ENCODE data around the gene NOC3L.

Gene NOC3L

DNA sequence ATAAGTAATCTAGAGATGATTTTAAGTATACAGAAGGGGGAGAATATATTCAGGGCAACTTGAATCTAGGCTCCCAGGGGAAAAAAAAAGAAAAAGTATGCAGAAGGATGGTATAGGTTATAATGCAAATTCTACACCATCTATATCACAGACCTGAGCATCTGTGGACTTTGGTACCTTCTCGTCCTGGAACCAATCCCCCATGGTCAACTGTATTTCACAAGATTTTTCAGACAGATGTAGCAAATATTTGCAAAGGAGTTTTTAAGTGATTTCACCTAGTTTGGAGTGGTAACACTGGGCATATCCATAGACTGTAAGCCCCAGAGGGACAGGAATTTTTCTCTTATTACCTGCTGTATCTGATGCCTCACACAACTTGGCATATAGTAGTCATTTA lies 58.8 kb downstream of the NOC3L start:
- no peak for DNase-seq (ENCODE audit: low read depth in 2 of 2, low spot score in 1 of 2)

GRCh38 chr10:94300042-94300441 lies 62.7 kb downstream of the NOC3L start:
- DNase-seq (ENCODE audit: low read depth in 2 of 2, low spot score in 1 of 2), result no peak

DNA sequence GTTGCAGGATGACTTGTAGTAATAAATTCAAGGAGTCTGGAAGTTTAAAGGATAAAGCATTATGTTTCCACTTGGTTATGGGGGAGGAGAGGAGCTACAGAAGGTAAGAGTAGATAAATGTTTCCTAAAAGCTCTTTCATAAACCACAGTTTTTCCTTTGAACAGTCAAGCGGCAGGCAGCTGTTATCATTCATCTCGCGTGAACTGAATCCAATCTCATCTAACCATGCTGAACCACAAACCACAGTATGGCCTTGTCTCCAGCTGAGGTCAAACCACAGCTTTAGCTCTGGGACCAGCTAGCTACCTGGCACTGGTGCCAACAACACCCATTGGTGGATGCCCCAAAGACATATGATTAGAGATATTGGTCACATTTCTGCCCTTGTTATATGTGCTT lies 63.3 kb downstream of the NOC3L start:
- no peak for DNase-seq (ENCODE audit: low read depth in 2 of 2, low spot score in 1 of 2)

- DNase-seq (ENCODE audit: low read depth in 2 of 2, low spot score in 1 of 2), result no peak
These were observed 68.6 kb downstream of the NOC3L start for GRCh38 chr10:94294168-94294567.

GRCh38 chr10:94293354-94293753 lies 69.4 kb downstream of the NOC3L start:
- DNase-seq (ENCODE audit: low read depth in 2 of 2, low spot score in 1 of 2), result no peak

DNA sequence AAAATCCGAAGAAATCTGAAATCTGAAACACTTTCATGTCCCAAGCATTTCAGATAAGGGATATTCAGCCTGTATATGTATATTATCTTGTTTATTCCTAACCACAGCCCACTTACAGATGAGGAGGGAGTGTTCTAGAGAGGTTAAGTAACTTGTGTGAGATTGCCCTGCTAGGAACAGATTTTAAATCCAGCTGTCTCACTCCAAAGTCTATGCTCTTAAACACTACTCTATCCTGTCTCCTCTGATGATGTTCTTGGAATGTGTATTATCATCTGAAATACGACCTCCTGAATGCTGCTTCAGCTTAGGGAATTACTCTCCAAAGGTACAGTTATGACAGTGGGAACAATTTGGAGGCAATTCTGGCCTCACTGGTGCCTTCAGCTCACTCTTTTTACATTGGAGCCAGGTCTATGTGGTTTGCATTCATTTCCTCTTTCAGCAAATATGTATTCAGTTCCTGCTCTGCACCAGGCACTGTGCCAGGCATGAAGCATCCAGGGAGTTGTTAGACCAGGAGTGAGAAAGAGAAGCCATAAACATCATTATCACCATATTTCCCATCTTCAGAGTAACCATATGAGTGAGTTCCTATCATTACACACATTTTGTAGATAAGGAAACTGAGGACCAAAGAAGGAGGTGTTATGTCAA lies 70.2 kb downstream of the NOC3L start:
- DNase-seq (ENCODE audit: low read depth in 2 of 2, low spot score in 1 of 2), result no peak

DNA sequence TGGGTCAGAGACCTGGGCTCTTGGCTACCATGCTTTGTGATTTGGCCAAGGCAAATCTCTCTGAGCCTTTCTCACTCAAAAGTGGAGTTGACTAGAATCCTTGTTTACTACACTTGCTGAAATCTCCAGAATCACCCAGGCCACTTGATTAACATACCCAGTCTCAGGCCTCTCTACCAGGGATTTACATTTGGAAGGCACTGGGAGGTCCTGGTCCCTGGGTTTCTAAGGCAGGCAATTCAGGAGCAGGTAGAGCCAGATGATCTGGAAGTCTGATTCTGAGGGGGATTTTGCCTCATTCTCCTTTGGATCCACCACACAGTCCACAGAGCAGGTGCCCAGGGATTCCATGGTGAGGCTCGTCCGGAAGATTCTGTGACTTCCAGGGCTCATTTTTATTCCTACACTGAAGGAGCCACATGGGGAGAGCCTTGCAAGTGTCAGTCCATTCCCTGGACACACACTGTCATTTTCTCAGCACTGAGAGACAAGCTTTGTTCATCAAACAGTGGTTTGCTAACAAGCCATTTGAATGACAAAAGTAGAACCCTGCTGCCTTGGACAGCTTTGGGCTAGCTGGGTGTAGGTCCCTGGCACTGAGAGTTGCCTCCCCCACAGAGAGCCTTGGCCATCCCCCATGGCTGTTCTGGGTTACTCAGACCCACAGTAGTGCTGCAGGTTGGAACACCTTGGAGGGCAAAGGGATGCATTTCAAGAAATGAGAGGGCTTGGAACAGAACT lies 74.2 kb downstream of the NOC3L start:
- no peak for DNase-seq (ENCODE audit: low read depth in 2 of 2, low spot score in 1 of 2)

DNA sequence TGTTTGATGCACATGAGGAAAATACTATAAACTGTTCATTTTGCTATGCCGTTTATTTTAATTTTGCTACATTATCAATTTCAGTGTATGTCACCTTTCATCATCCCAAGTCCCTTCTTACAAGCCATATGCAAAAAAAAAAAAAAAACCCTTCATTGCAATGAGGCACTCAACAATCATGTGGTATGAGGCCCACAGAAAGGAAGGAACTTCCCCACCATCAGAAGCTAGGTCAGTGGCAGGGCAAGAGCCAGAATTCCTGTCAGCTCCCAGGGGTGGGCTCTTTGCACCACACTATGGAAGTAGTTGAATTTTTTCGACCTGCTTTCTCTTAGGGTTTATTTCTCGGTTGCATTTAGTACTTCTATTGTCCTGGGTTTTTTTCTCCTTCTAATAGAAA lies 75.4 kb downstream of the NOC3L start:
- DNase-seq (ENCODE audit: low read depth in 2 of 2, low spot score in 1 of 2), result no peak

DNA sequence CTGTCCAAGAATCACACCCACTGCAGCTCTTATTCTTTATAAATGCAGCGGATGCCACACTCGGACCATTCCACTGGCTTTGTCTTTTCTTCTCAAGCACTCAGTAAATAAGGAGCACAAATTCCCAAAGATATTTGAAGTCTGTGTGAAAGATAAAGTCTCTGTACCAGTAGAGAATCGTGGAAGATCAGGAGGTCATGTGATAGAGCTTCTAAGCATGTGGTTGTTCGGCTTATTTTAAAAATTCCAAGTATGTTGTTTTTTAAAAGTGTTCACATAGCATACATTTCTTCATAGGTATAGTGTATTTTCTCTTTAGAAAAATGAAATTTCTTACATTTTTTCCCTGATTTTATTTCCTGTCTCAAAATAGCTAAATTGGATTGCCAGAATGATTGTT lies 75.8 kb downstream of the NOC3L start:
- no peak for DNase-seq (ENCODE audit: low read depth in 2 of 2, low spot score in 1 of 2)

- DNase-seq (ENCODE audit: low read depth in 2 of 2, low spot score in 1 of 2), result no peak
These were observed 77.5 kb downstream of the NOC3L start for GRCh38 chr10:94285271-94285670.
